T47D (cell line): ENCODE measurements around the gene CASTOR2.
"Not testable (repeated sequence)": the region's sequence is repeated elsewhere in the genome, so short reads cannot be mapped to it uniquely, and the experiment has no call there.

ENCODE experiments used
- DNase-seq, 2 experiments: peaks; one replicate each; pipeline versions ENCODE4 v3.0.0 to v3.0.0-alpha.2; 2011 to 2012; ENCODE audit warnings: low read depth in 1 of 2, low spot score in 1 of 2
- in situ Hi-C: cut with HindIII; loops from 2 replicates; pipeline ENCODE4 v1.10.0; 2016; ENCODE audit warnings: low sequenced_read_pairs, low pct_unique_long_range_greater_than_20kb

Gene CASTOR2

GRCh38 chr7:74964511-74965119 is at the start of gene CASTOR2:
Gene CASTOR2 (plus strand): TSS chr7:74964705. CDS start chr7:74964986, 281 bp downstream.
- in situ Hi-C loops, DNase-seq: not testable (repeated sequence)

DNA sequence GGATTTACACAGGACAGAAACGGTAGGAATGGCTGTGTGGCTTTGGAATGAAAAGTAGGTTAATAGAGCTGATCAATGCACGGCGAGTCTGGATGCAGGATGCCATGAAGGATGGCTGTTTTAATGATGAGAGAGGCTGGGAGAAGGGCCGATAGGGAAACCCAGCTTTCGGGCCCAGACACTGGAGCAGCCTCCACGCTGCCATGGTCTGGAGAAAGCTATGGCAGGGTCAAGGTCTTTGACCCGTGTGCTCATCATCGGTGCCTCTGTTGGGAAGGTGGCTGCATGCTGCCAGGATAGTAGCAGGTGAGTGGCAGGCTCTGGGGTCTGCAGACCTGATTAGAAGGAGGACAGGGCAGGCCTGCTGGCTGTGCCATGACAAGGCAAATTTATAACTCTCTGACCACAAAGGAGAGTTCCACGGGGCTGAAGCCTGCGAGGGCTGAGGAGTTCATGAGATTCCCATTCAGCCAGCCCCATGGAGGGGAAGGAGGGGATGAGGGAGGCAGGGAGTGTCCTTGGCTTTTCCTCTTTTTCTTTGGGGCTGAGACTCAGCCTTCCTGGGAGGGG is 42.1 kb upstream of the CASTOR2 start:
- DNase-seq, in situ Hi-C loops: not testable (repeated sequence)

GRCh38 chr7:74923644-74924043 is 40.9 kb upstream of the CASTOR2 start:
- DNase-seq, in situ Hi-C loops: not testable (repeated sequence)

DNA sequence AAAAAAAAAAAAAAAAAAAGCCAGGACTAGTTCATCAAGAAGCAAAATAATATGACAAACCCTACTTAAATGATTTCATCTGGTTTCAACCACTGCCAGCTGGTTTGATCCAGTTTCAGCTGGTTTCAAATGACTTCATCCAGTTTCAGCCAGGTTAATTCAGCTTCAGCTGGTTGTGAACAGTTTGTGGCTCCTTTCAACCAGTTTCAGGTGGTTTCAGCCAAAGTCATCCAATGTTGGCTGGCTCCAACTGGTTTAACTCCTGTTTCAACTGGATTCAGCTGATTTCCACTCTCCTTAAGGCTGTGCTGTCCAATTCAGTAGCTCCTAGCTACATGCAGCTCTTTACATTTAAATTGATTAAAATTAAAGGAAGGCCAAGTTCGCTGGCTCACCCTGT is 37.5 kb upstream of the CASTOR2 start:
- in situ Hi-C loops, DNase-seq: not testable (repeated sequence)

- in situ Hi-C loops = not testable (repeated sequence)
These were observed 32.8 kb upstream of the CASTOR2 start for GRCh38 chr7:74931563-74932328.

DNA sequence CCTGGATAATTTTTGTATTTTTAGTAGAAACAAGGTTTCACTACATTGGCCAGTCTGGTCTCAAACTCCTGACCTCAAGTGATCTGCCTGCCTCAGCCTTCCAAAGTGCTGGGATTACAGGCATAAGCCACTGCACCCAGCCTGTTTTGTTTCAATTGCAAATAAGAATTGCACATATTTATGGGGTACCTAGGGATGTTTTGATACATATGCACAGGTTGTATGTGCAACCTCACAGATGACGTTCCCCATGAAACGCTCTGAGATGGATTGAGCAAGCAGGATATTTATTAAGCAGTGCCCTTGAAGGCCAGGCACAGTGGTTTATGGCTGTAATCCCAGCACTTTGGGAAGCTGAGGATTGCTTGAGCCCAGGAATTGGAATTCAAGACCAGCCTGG is 25.1 kb upstream of the CASTOR2 start:
- in situ Hi-C loops, DNase-seq: not testable (repeated sequence)

More at GRCh38 chr7:74931563-74932328, 32.8 kb upstream of the CASTOR2 start:
- DNase-seq = not testable (repeated sequence)

DNA sequence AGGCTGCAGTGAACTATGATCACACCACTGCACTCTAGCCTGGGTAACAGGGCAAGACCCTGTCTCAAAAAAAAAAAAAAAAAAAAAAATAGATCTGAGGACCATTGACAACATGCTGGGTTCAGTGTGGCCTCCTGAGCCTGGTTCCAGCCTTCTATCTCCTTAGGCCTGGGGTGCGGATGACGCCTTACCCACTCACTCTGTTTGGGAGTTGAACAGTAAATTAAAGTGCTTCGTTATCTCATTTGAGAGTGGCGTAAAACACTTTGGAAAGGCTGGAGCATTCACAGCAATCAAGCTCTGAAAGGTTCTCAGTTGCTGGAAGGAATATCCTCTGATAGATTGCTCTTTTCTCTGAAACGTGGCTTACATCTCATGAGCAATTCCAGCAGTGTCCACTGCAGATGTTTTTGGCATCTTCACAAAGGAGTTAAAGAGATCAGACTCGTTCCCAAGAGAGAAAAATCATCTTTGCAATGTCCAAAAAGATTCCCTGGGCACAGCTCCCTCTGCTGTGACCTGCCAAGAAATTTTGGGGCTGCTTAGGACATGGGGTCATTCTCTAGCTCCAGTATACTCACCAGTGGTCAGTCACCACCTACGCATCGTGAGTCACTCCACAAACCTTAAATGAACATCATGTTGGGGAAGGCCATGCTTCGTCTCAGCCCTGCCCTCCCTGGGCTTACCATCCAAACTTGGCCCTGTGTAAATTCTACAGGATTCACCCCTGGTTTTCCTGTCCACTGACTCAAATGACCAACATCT is 23.0 kb upstream of the CASTOR2 start:
- in situ Hi-C loops, DNase-seq: not testable (repeated sequence)

- DNase-seq, in situ Hi-C loops: not testable (repeated sequence)
These were observed 20.6 kb upstream of the CASTOR2 start for GRCh38 chr7:74943923-74944322.

DNA sequence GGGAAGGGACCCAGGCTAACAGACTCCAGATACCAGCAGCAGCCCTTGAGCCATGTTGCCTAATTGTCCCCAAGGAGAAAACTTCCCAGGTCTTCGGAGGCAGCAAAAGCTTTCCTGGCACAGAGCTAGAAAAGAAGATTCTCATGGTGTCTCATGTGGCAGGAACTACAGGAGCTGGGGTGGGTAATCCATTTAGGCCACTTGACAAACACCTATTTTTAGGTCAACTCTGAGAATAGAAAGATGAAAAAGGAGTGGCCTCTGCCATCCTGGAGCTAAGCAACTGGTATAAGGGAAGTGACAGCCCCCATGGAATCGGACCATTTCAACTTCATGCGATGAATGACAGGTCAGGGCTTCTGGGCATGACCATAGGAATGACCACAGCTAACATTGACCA is 16.8 kb upstream of the CASTOR2 start:
- in situ Hi-C loops, DNase-seq: not testable (repeated sequence)

GRCh38 chr7:74953774-74954173 is 10.7 kb upstream of the CASTOR2 start:
- DNase-seq, in situ Hi-C loops: not testable (repeated sequence)

GRCh38 chr7:74958328-74958727 is 6.2 kb upstream of the CASTOR2 start:
- in situ Hi-C loops, DNase-seq: not testable (repeated sequence)

DNA sequence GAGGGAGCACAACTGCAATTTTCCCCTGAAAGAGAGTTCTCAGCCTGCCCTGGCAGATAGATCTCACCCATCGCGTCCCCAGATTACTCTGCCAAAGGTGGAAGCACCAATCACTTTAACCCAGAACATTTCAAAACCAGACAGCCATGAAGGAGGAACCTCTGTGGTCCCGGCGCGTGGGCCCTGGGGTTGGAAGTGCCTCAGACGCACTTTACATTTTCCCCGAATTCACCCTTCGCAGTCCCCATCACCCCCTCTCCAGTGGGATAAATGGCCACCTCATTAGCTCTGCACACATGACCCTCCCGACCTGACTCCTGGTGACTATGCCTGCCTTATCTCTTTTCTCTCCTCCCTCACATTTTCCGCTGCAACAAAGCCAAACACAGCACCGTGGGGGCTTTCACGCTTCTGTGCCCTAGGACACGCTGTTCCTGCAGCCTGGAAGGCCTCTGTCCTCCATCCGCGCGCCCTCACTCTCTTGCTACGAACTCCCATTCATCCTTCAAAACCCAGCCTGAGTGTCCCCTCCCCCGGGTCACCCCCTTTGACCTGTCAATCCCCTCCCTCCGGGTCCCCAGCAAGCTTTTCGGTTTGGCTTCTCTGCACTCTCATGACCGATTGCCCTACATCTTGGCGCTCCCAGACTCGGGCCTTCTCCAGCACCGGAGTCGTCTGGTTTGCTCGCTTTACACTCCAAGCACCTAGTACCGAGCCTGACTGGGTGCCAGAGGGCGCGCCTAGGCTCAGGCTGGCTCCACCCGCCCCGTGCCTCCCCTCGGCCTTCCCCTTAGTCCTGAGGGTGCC is 598 bp upstream of the CASTOR2 start:
- DNase-seq, in situ Hi-C loops: not testable (repeated sequence)

DNA sequence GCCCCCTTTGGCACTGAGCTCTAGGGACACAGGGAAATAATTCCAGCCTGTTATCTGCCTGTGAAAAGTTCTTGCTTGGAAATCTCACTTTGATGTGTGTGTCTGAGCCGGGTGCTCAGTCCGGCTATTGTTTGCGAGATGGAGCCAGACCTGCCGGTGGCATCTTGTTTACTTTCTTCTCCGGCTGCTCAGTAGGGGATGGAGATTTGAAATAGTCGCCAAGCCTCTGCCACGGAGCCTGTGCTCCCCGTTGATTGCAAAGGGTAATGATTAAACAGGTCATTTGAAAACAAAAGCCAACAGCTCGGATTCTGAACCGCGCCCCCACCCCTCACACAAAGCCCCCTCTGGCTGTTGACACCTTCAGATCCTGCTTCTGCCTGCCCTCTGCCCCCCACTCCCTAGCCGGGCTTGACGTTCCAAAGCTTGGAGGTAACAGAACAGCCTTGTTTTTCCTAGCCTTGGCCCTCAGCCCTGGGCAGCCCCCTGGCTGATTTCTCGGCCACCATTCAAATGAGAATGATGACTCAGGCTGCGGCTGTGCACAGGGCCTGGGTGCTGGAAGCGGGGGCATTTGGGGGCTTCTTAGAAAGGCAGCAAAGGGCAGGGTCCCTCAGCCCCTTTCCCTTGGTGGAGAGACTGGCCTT is 1.8 kb downstream of the CASTOR2 start:
- in situ Hi-C loops, DNase-seq: not testable (repeated sequence)

DNA sequence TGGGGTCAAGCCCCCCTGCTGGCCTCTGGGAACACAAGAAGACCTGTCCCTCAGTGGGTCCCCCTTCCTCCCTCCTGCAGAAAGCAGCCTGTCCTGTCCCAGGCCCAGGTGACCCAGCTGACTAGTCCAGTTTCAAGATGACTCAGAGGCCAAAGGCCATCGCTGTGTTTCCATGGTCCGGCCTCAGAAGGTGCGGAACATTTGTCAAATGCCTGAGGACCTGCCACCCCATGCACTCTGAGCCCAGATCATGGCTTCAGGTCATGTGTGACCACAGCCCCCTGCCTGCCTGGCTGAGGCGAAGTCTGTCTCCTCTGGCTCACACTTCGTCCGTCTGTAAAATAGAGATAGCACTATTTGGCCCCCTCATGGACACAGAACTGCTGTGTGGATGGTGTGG is 2.4 kb downstream of the CASTOR2 start:
- DNase-seq, in situ Hi-C loops: not testable (repeated sequence)

DNA sequence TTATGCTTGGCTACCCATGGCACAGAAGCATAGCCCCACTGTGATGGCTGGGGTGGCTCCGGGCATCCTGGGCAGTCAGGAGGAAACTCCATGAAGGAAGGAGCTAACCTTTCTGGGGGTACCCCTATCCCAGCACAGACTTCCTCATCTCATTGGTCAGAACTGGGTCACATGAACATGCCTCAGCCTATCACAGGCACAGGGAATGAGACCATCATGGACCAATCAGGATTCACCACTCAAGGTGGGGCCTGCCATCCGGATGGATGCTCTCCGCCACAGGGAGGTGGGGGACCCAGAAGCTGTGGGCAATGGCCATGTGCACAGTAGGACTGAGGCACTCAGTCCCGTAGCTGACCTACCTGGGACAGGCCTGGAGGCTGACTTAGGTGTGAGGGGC is 6.9 kb downstream of the CASTOR2 start:
- in situ Hi-C loops, DNase-seq: not testable (repeated sequence)

DNA sequence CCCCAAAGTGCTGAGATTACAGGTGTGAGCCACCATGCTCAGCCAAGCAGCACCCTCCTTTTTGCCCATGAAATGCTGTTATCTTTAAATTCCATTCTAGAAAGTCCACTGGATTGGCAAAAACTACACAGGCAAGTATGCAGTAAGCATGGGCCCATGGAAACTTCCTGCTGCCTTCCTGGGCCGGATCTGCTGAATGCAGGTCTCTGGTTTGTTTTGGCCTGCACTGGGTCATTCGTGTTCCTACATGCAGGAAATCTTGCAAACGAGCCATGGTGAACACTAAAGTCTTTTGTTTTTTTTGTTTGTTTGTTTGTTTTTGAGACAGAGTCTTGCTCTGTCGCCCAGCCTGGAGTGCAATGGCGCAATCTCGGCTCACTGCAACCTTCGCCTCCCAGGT is 7.9 kb downstream of the CASTOR2 start:
- DNase-seq, in situ Hi-C loops: not testable (repeated sequence)

- DNase-seq, in situ Hi-C loops: not testable (repeated sequence)
These were observed 11.5 kb downstream of the CASTOR2 start for GRCh38 chr7:74975959-74976358.
